GM12864 (cell line): ENCODE data around the gene PIP4K2C.

Experiments used
- DNase-seq: peaks from one replicate; pipeline ENCODE4 v3.0.0-alpha.2; 2011; ENCODE audit warnings: low read depth
- H3K4me3 ChIP-seq: 2 replicates; pipeline ENCODE4 v1.5.1; 2011; ENCODE audit warnings: mild to moderate bottlenecking, low read depth, low read length, control low read depth
- CTCF ChIP-seq: IDR thresholded peaks from 2 replicates; pipeline ENCODE4 v1.5.1; 2011; ENCODE audit warnings: low read depth, mild to moderate bottlenecking, moderate library complexity, low read length, control low read depth, inconsistent platforms; ENCODE audit errors: missing control alignments

PIP4K2C gene

DNA sequence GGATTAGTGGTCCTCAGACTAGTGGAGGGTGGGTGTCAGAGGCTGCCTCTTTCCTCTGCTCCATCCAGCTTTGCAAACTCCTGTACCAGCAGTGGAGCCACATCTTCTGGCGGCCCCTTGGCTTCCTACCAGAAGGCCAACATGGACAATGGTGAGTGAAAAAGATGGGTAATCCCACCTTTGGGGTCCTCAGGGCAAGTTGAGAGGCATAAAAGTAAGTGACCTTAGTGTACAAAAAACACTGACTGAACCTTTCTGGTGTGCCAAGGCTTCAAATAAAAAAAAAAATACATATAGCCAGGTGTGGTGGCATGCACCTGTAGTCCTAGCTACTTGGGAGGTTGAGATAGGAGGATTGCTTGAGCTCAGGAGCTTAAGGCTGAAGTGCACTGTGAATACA is 9.2 kb upstream of the PIP4K2C start:
- no peak for DNase-seq
- no peak overlapping the region for H3K4me3 ChIP-seq
- no peak for TF ChIP-seq CTCF

GRCh38 chr12:57582440-57582839 is 8.6 kb upstream of the PIP4K2C start:
- H3K4me3 ChIP-seq = no peak overlapping the region
- TF ChIP-seq CTCF = no peak
- no peak for DNase-seq

GRCh38 chr12:57583008-57583831 is 7.8 kb upstream of the PIP4K2C start:
- H3K4me3 ChIP-seq = no peak overlapping the region
- peak; percentile 91 for TF ChIP-seq CTCF
- DNase-seq = peak; percentile 66

DNA sequence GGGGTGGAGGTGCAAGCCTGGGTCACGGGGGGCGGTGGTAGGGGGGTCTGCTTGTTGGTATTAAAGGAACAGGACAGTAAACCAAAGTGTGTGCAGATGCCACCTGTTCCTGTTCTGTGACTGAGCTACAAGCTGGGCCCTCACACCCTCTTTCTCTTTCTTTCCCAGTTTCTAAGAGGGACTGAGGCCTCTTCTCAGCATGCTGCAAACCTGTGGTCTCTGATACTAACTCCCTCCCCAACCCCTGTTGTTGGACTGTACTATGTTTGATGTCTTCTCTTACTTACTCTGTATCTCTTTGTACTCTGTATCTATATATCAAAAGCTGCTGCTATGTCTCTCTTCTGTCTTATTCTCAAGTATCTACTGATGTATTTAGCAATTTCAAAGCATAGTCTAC is 6.9 kb upstream of the PIP4K2C start:
- TF ChIP-seq CTCF = no peak

DNA sequence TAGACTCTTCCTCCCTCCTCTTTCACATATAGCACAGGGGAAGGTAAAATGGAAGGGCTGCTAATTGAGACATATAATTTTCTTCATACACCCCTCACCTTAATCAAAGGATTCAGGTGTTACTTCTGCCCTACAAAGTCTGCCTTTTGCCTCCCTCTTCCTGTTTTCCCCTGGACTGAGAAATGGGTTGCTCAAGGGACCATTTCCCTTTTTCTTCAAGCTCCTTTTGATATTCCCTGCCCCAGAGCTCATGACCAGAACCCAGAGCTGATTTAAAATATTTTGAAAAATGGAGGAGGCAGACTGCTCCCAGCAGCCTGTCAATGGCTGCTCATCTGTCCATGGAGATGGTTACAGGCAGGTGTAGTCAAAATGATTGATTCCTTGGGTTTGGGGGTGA is 6.3 kb upstream of the PIP4K2C start:
- no peak for DNase-seq
- no peak overlapping the region for H3K4me3 ChIP-seq
- TF ChIP-seq CTCF = no peak

More for the DNA sequence above, 6.9 kb upstream of the PIP4K2C start:
- no peak for DNase-seq
- no peak overlapping the region for H3K4me3 ChIP-seq

GRCh38 chr12:57585156-57585555 is 5.8 kb upstream of the PIP4K2C start:
- no peak for DNase-seq
- H3K4me3 ChIP-seq = no peak overlapping the region
- no peak for TF ChIP-seq CTCF

- no peak for DNase-seq
These were observed 4.9 kb upstream of the PIP4K2C start for GRCh38 chr12:57586128-57586527.

More at GRCh38 chr12:57586128-57586527, 4.9 kb upstream of the PIP4K2C start:
- no peak overlapping the region for H3K4me3 ChIP-seq
- TF ChIP-seq CTCF = no peak
